Neural crest cell (in vitro differentiated cells): ENCODE measurements around the gene NCMAP. TPM values are rescaled to one million over a fixed set of nuclear protein-coding genes. Genes with fewer than 3 reads are reported as not detected.
"Not testable (repeated sequence)": the region's sequence is repeated elsewhere in the genome, so short reads cannot be mapped to it uniquely, and the experiment has no call there.

ENCODE experiments used
- DNase-seq: peaks from one replicate; pipeline ENCODE4 v3.0.0; 2021; ENCODE audit warnings: low read depth, mixed read lengths, low spot score
- H3K27ac Mint-ChIP-seq: one replicate; pipeline ENCODE4 v1.8.0; 2021; ENCODE audit warnings: mild to moderate bottlenecking, mixed read lengths; ENCODE audit not compliant: unreplicated experiment
- H3K27me3 Mint-ChIP-seq: 2 replicates; pipeline ENCODE4 v1.8.0; 2021; ENCODE audit warnings: low read depth, mild to moderate bottlenecking, mixed read lengths
- H3K36me3 Mint-ChIP-seq: 2 replicates; pipeline ENCODE4 v1.8.0; 2021; ENCODE audit warnings: low read depth, mild to moderate bottlenecking, mixed read lengths
- H3K4me1 Mint-ChIP-seq: 2 replicates; pipeline ENCODE4 v1.8.0; 2021; ENCODE audit warnings: mixed read lengths
- H3K4me3 Mint-ChIP-seq: one replicate; pipeline ENCODE4 v1.8.0; 2021; ENCODE audit warnings: mild to moderate bottlenecking, mixed read lengths
- H3K9me3 Mint-ChIP-seq: 2 replicates; pipeline ENCODE4 v1.8.0; 2021; ENCODE audit warnings: mixed read lengths
- CTCF ChIP-seq: fragments of 200-600 bp; sonication (generic); conservative IDR thresholded peaks from 2 replicates; pipeline ENCODE4 v1.5.0; 2021; ENCODE audit warnings: antibody characterized with exemption, mild to moderate bottlenecking
- total RNA-seq: library from RNA; stranded (reverse); gene quantifications from 2 replicates; pipeline ENCODE4 v1.2.1, GENCODE V29; 2021

NCMAP gene
- total RNA-seq, 1 donor from 2014 or later: not detected

- H3K27ac Mint-ChIP-seq: no peak overlapping the region
- no peaks in the 10 kb centered on the region for H3K4me1 Mint-ChIP-seq
- no peaks in the 10 kb centered on the region for H3K36me3 Mint-ChIP-seq
- TF ChIP-seq CTCF: no peak
- no peak overlapping the region for H3K4me3 Mint-ChIP-seq
- H3K27me3 Mint-ChIP-seq: peaks cover 12% of the 10 kb centered on the region
- DNase-seq: no peak
- H3K9me3 Mint-ChIP-seq: no peaks in the 10 kb centered on the region
Measured at GRCh38 chr1:24514946-24515345, 40.9 kb upstream of the NCMAP start.

- H3K9me3 Mint-ChIP-seq, H3K4me1 Mint-ChIP-seq, DNase-seq, H3K4me3 Mint-ChIP-seq, H3K27me3 Mint-ChIP-seq, H3K36me3 Mint-ChIP-seq, H3K27ac Mint-ChIP-seq: not testable (repeated sequence)
Measured at GRCh38 chr1:24515671-24516209, 40.1 kb upstream of the NCMAP start.

- H3K27me3 Mint-ChIP-seq: peaks cover 9% of the 10 kb centered on the region
- peaks cover 3% of the 10 kb centered on the region for H3K9me3 Mint-ChIP-seq
- no peak for DNase-seq
- no peak overlapping the region for H3K27ac Mint-ChIP-seq
- TF ChIP-seq CTCF: no peak
- H3K4me1 Mint-ChIP-seq: no peaks in the 10 kb centered on the region
- H3K36me3 Mint-ChIP-seq: no peaks in the 10 kb centered on the region
- no peak overlapping the region for H3K4me3 Mint-ChIP-seq
Measured at GRCh38 chr1:24516506-24516905, 39.4 kb upstream of the NCMAP start.

- Mint-ChIP-seq H3K4me1 (no peaks in the 10 kb centered on the region), H3K9me3 (peaks cover 3% of the 10 kb centered on the region), H3K4me3 (no peak overlapping the region), H3K36me3 (no peaks in the 10 kb centered on the region), H3K27me3 (peaks cover 9% of the 10 kb centered on the region), H3K27ac (no peak overlapping the region)
- no peak for DNase-seq
- no peak for TF ChIP-seq CTCF
Measured at GRCh38 chr1:24517898-24518297, 38.0 kb upstream of the NCMAP start.

- not testable (repeated sequence) for H3K4me1 Mint-ChIP-seq, DNase-seq, H3K27ac Mint-ChIP-seq, H3K4me3 Mint-ChIP-seq, H3K27me3 Mint-ChIP-seq, H3K9me3 Mint-ChIP-seq, H3K36me3 Mint-ChIP-seq
Measured at GRCh38 chr1:24520282-24520681, 35.6 kb upstream of the NCMAP start.

GRCh38 chr1:24525606-24526005 is 30.3 kb upstream of the NCMAP start:
- Mint-ChIP-seq H3K27me3 (peaks cover 24% of the 10 kb centered on the region), H3K9me3 (no peaks in the 10 kb centered on the region), H3K36me3 (no peaks in the 10 kb centered on the region), H3K27ac (no peak overlapping the region), H3K4me1 (no peaks in the 10 kb centered on the region), H3K4me3 (no peak overlapping the region)
- TF ChIP-seq CTCF: no peak
- DNase-seq: no peak

- Mint-ChIP-seq H3K9me3 (no peaks in the 10 kb centered on the region), H3K4me1 (no peaks in the 10 kb centered on the region)
Measured at GRCh38 chr1:24526045-24526444, 29.8 kb upstream of the NCMAP start.

More at GRCh38 chr1:24526045-24526444, 29.8 kb upstream of the NCMAP start:
- TF ChIP-seq CTCF: no peak
- DNase-seq: no peak
- Mint-ChIP-seq H3K27ac (no peak overlapping the region), H3K4me3 (no peak overlapping the region), H3K36me3 (no peaks in the 10 kb centered on the region), H3K27me3 (peaks cover 25% of the 10 kb centered on the region)
